ENCODE data around the gene PKNOX2. TPM values are rescaled to one million over a fixed set of nuclear protein-coding genes. Genes with fewer than 3 reads are reported as not detected.

PKNOX2 gene
- polyA plus RNA-seq, 1 experiment: 0.02 TPM

DNA sequence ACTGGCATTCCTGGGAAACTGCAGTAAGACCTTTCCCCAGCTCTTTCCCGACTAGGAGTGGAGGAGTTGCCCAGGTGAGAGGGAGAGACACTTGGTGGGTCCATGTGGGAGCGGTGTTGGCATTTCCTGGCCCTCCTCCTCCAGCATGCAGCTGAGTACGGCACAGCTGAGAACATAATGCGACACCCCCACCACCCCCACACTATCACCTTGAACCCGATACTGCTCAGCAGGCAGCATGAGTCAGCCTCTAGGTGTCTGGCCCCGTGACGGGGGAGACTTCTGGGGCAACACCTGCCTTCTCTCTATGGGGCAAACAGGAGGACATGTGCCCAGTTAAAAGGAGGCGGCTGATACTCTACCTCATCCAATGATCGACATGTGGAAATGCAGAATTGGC lies 64.4 kb downstream of the PKNOX2 start:
- POLR2A ChIA-PET: no interaction called here
- TF ChIP-seq, protein P1, sequence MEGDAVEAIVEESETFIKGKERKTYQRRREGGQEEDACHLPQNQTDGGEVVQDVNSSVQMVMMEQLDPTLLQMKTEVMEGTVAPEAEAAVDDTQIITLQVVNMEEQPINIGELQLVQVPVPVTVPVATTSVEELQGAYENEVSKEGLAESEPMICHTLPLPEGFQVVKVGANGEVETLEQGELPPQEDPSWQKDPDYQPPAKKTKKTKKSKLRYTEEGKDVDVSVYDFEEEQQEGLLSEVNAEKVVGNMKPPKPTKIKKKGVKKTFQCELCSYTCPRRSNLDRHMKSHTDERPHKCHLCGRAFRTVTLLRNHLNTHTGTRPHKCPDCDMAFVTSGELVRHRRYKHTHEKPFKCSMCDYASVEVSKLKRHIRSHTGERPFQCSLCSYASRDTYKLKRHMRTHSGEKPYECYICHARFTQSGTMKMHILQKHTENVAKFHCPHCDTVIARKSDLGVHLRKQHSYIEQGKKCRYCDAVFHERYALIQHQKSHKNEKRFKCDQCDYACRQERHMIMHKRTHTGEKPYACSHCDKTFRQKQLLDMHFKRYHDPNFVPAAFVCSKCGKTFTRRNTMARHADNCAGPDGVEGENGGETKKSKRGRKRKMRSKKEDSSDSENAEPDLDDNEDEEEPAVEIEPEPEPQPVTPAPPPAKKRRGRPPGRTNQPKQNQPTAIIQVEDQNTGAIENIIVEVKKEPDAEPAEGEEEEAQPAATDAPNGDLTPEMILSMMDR (IDR thresholded peaks at IDR 0.05; ENCODE audit: insufficient read depth, low read depth, low read length): no peak

DNA sequence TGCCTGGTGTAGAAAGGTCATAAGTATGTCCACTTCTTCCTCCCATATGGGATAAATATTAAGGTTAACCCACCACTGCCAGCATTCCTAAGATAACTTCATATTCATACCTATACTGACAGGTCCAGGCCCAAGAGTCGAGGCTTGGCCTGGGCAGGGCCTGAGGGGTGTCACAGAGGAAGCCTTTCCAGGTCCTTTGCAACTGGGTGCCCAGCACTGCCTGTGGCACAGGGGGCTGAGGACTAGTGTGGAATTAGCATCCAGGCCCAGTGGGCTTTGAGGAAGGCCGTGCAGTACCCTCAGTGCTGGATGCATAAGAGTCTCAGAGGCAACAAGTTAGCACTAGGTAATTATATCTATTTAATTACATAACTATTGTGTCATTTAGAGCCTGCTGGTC lies 65.4 kb downstream of the PKNOX2 start:
- CTCF ChIA-PET: no interaction called here
- H3K4me3 ChIP-seq (ENCODE audit: low read depth, low read length): no peak overlapping the region
- H3K27me3 ChIP-seq (ENCODE audit: control insufficient read depth, insufficient read depth, low read length): peaks cover 5% of the 10 kb centered on the region
- no peak for DNase-seq (ENCODE audit: low read depth)
- TF ChIP-seq, protein P1 (IDR thresholded peaks at IDR 0.05; ENCODE audit: insufficient read depth, low read depth, low read length): no peak
- POLR2A ChIA-PET: no interaction called here
- no peaks in the 10 kb centered on the region for H3K36me3 ChIP-seq (ENCODE audit: control insufficient read depth, insufficient read depth, low read length)

More for the DNA sequence above, 64.4 kb downstream of the PKNOX2 start:
- no peak for DNase-seq (ENCODE audit: low read depth)
- CTCF ChIA-PET: no interaction called here
- Histone ChIP-seq H3K27me3 (ENCODE audit: control insufficient read depth, insufficient read depth, low read length) (peaks cover 5% of the 10 kb centered on the region), H3K36me3 (ENCODE audit: control insufficient read depth, insufficient read depth, low read length) (no peaks in the 10 kb centered on the region), H3K4me3 (ENCODE audit: low read depth, low read length) (no peak overlapping the region)

DNA sequence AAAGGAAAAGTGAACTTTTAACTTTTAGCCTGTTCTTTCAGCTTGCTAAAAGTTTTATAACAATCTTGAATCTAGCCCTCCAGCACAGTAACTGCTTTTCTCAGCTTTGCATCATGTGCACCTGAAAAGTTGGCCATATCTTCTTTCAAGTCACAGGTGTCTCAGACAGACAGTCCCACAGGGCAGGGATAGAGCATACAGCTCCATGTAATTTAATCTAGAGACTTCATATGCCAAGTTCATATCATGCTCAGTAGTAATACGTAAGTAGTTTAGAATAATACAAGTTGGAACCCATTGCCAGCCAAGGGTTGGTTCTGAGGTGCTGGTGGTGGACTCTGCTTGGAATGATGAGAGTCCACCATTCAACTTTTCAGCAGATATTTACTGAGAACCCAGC lies 68.6 kb downstream of the PKNOX2 start:
- TF ChIP-seq, protein P1 (IDR thresholded peaks at IDR 0.05; ENCODE audit: insufficient read depth, low read depth, low read length): no peak
- ChIA-PET POLR2A (no interaction called here), CTCF (no interaction called here)
- H3K4me3 ChIP-seq (ENCODE audit: low read depth, low read length): no peak overlapping the region
- H3K27me3 ChIP-seq (ENCODE audit: control insufficient read depth, insufficient read depth, low read length): peaks cover 5% of the 10 kb centered on the region
- no peaks in the 10 kb centered on the region for H3K36me3 ChIP-seq (ENCODE audit: control insufficient read depth, insufficient read depth, low read length)
- no peak for DNase-seq (ENCODE audit: low read depth)

DNA sequence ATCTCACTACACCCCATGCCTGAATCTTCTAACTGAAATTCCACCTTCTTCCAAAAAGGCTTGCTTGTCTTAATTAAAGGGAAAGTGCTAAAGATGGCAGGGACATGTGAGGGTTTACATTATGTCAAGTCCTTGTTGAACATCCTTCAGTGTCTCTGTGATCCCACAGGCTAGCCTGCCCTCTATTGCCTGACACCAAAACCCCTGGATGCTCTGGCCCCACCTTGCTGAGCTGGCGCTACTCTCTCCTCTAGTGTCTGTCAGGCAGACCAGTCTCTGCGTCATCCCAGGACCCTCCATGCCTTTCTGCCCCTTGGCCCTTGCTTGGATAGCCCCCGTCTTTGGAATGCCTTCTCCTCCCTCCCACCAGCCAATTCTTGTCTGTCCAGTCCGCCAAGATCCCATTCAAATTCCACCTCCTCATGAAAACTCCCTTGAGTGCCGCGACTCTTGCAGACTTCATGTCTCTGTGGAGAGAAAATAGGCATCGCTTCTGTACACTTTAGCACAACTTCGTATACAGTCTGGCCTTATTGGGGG lies 69.3 kb downstream of the PKNOX2 start:
- TF ChIP-seq, protein P1 (IDR thresholded peaks at IDR 0.05; ENCODE audit: insufficient read depth, low read depth, low read length): no peak
- H3K27me3 ChIP-seq (ENCODE audit: control insufficient read depth, insufficient read depth, low read length): peaks cover 6% of the 10 kb centered on the region
- CTCF ChIA-PET: no interaction called here
- H3K36me3 ChIP-seq (ENCODE audit: control insufficient read depth, insufficient read depth, low read length): no peaks in the 10 kb centered on the region
- no peak for DNase-seq (ENCODE audit: low read depth)
- POLR2A ChIA-PET: no interaction called here
- no peak overlapping the region for H3K4me3 ChIP-seq (ENCODE audit: low read depth, low read length)

DNA sequence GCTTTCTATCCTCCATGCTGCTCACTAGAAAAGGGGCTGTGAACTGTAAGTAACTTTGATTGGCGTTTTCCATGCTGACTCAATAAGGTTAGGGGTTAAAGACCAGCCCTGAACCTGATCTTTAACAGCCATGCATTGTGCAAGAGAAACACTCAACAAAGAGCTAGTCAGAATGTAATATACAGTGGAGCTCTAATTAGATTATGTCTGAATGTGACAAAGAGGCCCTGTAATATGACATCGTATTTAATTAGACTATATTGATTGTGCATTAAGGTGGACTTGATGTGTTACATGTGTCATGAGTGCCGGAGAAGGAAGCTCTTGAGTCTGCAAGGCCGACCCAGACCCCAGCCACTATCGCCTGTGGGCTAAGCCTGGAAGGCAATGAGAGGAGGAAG lies 70.5 kb downstream of the PKNOX2 start:
- CTCF ChIA-PET: interaction anchor here (1.2 kb wide), 1 partner anchor 23 kb away, joined by 4 read pairs; no protein-coding TSS in a partner anchor
- H3K27me3 ChIP-seq (ENCODE audit: control insufficient read depth, insufficient read depth, low read length): peaks cover 4% of the 10 kb centered on the region
- POLR2A ChIA-PET: no interaction called here
- DNase-seq (ENCODE audit: low read depth): no peak
- no peaks in the 10 kb centered on the region for H3K36me3 ChIP-seq (ENCODE audit: control insufficient read depth, insufficient read depth, low read length)
- H3K4me3 ChIP-seq (ENCODE audit: low read depth, low read length): no peak overlapping the region
- TF ChIP-seq, protein P1 (IDR thresholded peaks at IDR 0.05; ENCODE audit: insufficient read depth, low read depth, low read length): no peak

All from BJ (cell line).